GM18951 (cell line): ENCODE data around the gene MRPL18.

Experiments used
- POLR2A ChIP-seq: IDR thresholded peaks from 4 replicates; pipeline ENCODE4 v1.6.1; 2011; ENCODE audit warnings: mild to moderate bottlenecking; ENCODE audit not compliant: insufficient read length, insufficient read depth; ENCODE audit errors: extremely low read depth
- in situ Hi-C: fragments of 300-500 bp; cut with MboI; formaldehyde crosslinking; loops from one replicate; pipeline ENCODE4 v1.12.0; 2022; ENCODE audit warnings: low sequenced_read_pairs, mixed read lengths, inconsistent platforms; ENCODE audit not compliant: unreplicated experiment

Gene MRPL18

GRCh38 chr6:159761129-159761872, 29.0 kb upstream of the MRPL18 start:
- in situ Hi-C loops: no loop called here

GRCh38 chr6:159761873-159762680, 28.2 kb upstream of the MRPL18 start, which contains the start of gene ACAT2:
Gene ACAT2 (plus strand): TSS chr6:159762045. CDS start chr6:159762088, 43 bp downstream.
- TF ChIP-seq POLR2A: peak; percentile 80
- in situ Hi-C loops: no loop called here

More at GRCh38 chr6:159761129-159761872, 29.0 kb upstream of the MRPL18 start:
- TF ChIP-seq POLR2A: no peak

- no peak for TF ChIP-seq POLR2A
- in situ Hi-C loops: no loop called here
These were observed 27.5 kb upstream of the MRPL18 start for GRCh38 chr6:159762681-159763293.

GRCh38 chr6:159766906-159767305, 23.4 kb upstream of the MRPL18 start:
- no peak for TF ChIP-seq POLR2A
- in situ Hi-C loops: no loop called here

- no peak for TF ChIP-seq POLR2A
- in situ Hi-C loops: no loop called here
These were observed 20.8 kb upstream of the MRPL18 start for GRCh38 chr6:159769470-159769869.

- in situ Hi-C loops: no loop called here
- no peak for TF ChIP-seq POLR2A
These were observed 18.1 kb upstream of the MRPL18 start for GRCh38 chr6:159772196-159772595.

- peak; percentile 9 for TF ChIP-seq POLR2A
- in situ Hi-C loops: no loop called here
These were observed 12.9 kb upstream of the MRPL18 start for GRCh38 chr6:159777240-159777904.

- TF ChIP-seq POLR2A: no peak
- in situ Hi-C loops: no loop called here
These were observed 12.1 kb upstream of the MRPL18 start for GRCh38 chr6:159778131-159778530.

- in situ Hi-C loops: no loop called here
- TF ChIP-seq POLR2A: no peak
These were observed 11.6 kb upstream of the MRPL18 start for GRCh38 chr6:159778542-159779103.

- in situ Hi-C loops: no loop called here
- TF ChIP-seq POLR2A: no peak
These were observed 2.0 kb upstream of the MRPL18 start for GRCh38 chr6:159788276-159788675.

GRCh38 chr6:159788753-159789376, 1.4 kb upstream of the MRPL18 start:
- no peak for TF ChIP-seq POLR2A
- in situ Hi-C loops: no loop called here
